ENCODE measurements around the gene SLC39A8. TPM values are rescaled to one million over a fixed set of nuclear protein-coding genes. Genes with fewer than 3 reads are reported as not detected.

The SLC39A8 gene
- polyA plus RNA-seq, 1 of the 3 experiments (the other 2 are of a cell fraction) = 1.5 TPM

DNA sequence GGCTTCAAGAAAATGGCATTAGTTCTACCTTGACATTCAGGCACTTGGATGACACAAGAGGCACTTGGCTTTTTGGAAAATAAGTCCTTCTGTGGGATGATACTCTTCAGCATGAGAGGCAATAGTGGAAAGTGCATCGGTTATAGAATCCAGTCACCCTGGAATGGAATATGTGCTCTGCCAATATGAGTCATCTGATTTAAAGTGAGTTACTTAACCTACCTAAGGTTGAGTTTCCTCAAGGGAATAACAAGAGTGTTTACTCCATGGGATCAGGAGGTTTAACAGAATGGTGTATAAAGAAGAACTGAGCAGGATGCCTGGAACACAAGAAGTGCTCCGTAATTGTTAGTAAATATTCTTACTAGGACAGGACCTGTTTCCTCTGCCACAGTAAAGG, 10.7 kb downstream of the SLC39A8 start:
- no peak overlapping the region for H3K4me3 ChIP-seq (ENCODE audit: low read depth in 2 of 2, low read length in 1 of 2)
- no peak for DNase-seq
- CTCF ChIA-PET = no interaction called here

DNA sequence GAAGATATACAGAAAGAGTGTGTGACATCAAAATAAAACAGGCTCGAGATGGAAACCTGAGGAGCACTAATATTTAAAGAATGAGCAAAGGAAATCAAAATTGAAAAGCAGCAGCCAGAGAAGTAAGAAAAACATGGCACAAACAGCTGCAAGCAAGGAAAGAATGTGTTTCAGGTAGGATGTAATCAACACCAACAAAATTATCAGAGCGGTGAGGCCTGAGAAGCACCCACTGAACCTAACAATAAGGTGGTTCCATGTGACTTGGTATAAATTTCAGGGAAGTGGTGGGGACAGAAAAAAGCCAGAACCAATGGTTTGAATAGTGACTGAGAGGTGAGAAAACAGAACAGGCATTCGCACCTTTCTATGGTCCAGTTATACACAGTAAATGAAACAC, 11.5 kb downstream of the SLC39A8 start:
- H3K9me2 ChIP-seq = no peaks in the 10 kb centered on the region
- no peak overlapping the region for H3K4me2 ChIP-seq
- H4K20me1 ChIP-seq (ENCODE audit: insufficient read depth) = no peaks in the 10 kb centered on the region
- no peak overlapping the region for H2AFZ ChIP-seq (ENCODE audit: low read depth)
- no peak overlapping the region for H3K4me3 ChIP-seq (ENCODE audit: low read depth in 2 of 2, low read length in 1 of 2)
- CTCF ChIA-PET = no interaction called here
- no peaks in the 10 kb centered on the region for H3F3A ChIP-seq (replicated peaks; ENCODE audit: insufficient read depth)
- H3K27me3 ChIP-seq (ENCODE audit: insufficient read depth) = no peaks in the 10 kb centered on the region
- no peak overlapping the region for H3K27ac ChIP-seq (ENCODE audit: low read depth in 2 of 2, low read length in 1 of 2)
- no peak overlapping the region for H3K9ac ChIP-seq
- no peaks in the 10 kb centered on the region for H3K9me3 ChIP-seq
- H3K79me2 ChIP-seq (ENCODE audit: insufficient read depth) = no peaks in the 10 kb centered on the region
- 66% methylated on average over 3 of the region's 3 CpGs for WGBS (ENCODE audit: low lambda C conversion rate)
- no peaks in the 10 kb centered on the region for H3K36me3 ChIP-seq (replicated peaks in 1 of 2; ENCODE audit: control insufficient read depth in 1 of 2, insufficient read depth in 2 of 2, low read length in 1 of 2)
- DNase-seq = no peak
- H3K4me1 ChIP-seq (ENCODE audit: control insufficient read depth in 1 of 2, insufficient read depth in 2 of 2, low read depth in 1 of 2, low read length in 1 of 2) = no peaks in the 10 kb centered on the region
- POLR2A ChIA-PET = no interaction called here
- TF ChIP-seq CHD2 (IDR thresholded peaks at IDR 0.05; ENCODE audit: low read length, partially characterized antibody) (no peak), RAD21 (IDR thresholded peaks at IDR 0.05; ENCODE audit: low read length) (no peak), NFIC (IDR thresholded peaks at IDR 0.05; ENCODE audit: borderline replicate concordance) (no peak), RXRA (IDR thresholded peaks at IDR 0.05; ENCODE audit: borderline replicate concordance, low read depth) (no peak)
- TF ChIP-seq, protein P1, sequence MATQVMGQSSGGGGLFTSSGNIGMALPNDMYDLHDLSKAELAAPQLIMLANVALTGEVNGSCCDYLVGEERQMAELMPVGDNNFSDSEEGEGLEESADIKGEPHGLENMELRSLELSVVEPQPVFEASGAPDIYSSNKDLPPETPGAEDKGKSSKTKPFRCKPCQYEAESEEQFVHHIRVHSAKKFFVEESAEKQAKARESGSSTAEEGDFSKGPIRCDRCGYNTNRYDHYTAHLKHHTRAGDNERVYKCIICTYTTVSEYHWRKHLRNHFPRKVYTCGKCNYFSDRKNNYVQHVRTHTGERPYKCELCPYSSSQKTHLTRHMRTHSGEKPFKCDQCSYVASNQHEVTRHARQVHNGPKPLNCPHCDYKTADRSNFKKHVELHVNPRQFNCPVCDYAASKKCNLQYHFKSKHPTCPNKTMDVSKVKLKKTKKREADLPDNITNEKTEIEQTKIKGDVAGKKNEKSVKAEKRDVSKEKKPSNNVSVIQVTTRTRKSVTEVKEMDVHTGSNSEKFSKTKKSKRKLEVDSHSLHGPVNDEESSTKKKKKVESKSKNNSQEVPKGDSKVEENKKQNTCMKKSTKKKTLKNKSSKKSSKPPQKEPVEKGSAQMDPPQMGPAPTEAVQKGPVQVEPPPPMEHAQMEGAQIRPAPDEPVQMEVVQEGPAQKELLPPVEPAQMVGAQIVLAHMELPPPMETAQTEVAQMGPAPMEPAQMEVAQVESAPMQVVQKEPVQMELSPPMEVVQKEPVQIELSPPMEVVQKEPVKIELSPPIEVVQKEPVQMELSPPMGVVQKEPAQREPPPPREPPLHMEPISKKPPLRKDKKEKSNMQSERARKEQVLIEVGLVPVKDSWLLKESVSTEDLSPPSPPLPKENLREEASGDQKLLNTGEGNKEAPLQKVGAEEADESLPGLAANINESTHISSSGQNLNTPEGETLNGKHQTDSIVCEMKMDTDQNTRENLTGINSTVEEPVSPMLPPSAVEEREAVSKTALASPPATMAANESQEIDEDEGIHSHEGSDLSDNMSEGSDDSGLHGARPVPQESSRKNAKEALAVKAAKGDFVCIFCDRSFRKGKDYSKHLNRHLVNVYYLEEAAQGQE (IDR thresholded peaks at IDR 0.05; ENCODE audit: low read depth, low read length) = no peak
- TF ChIP-seq, protein P2, sequence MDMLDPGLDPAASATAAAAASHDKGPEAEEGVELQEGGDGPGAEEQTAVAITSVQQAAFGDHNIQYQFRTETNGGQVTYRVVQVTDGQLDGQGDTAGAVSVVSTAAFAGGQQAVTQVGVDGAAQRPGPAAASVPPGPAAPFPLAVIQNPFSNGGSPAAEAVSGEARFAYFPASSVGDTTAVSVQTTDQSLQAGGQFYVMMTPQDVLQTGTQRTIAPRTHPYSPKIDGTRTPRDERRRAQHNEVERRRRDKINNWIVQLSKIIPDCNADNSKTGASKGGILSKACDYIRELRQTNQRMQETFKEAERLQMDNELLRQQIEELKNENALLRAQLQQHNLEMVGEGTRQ (IDR thresholded peaks at IDR 0.05; ENCODE audit: borderline replicate concordance, low read depth, low read length) = no peak
- TF ChIP-seq, protein P3, sequence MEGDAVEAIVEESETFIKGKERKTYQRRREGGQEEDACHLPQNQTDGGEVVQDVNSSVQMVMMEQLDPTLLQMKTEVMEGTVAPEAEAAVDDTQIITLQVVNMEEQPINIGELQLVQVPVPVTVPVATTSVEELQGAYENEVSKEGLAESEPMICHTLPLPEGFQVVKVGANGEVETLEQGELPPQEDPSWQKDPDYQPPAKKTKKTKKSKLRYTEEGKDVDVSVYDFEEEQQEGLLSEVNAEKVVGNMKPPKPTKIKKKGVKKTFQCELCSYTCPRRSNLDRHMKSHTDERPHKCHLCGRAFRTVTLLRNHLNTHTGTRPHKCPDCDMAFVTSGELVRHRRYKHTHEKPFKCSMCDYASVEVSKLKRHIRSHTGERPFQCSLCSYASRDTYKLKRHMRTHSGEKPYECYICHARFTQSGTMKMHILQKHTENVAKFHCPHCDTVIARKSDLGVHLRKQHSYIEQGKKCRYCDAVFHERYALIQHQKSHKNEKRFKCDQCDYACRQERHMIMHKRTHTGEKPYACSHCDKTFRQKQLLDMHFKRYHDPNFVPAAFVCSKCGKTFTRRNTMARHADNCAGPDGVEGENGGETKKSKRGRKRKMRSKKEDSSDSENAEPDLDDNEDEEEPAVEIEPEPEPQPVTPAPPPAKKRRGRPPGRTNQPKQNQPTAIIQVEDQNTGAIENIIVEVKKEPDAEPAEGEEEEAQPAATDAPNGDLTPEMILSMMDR (IDR thresholded peaks at IDR 0.05) = no peak
- TF ChIP-seq, protein P4, sequence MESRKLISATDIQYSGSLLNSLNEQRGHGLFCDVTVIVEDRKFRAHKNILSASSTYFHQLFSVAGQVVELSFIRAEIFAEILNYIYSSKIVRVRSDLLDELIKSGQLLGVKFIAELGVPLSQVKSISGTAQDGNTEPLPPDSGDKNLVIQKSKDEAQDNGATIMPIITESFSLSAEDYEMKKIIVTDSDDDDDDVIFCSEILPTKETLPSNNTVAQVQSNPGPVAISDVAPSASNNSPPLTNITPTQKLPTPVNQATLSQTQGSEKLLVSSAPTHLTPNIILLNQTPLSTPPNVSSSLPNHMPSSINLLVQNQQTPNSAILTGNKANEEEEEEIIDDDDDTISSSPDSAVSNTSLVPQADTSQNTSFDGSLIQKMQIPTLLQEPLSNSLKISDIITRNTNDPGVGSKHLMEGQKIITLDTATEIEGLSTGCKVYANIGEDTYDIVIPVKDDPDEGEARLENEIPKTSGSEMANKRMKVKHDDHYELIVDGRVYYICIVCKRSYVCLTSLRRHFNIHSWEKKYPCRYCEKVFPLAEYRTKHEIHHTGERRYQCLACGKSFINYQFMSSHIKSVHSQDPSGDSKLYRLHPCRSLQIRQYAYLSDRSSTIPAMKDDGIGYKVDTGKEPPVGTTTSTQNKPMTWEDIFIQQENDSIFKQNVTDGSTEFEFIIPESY (IDR thresholded peaks at IDR 0.05; ENCODE audit: borderline replicate concordance, low read depth) = no peak

More for the DNA sequence above, 10.7 kb downstream of the SLC39A8 start:
- TF ChIP-seq TCF12 (IDR thresholded peaks at IDR 0.05) (no peak), FOXM1 (IDR thresholded peaks at IDR 0.05; ENCODE audit: low read depth) (no peak), EZH2phosphoT487 (IDR thresholded peaks at IDR 0.05; ENCODE audit: borderline replicate concordance, low read depth) (no peak), TAF1 (IDR thresholded peaks at IDR 0.05; ENCODE audit: borderline replicate concordance, low read depth, low read length) (no peak), SMC3 (IDR thresholded peaks at IDR 0.05; ENCODE audit: low read depth, low read length) (no peak), RAD21 (IDR thresholded peaks at IDR 0.05; ENCODE audit: low read length) (no peak), ELF1 (IDR thresholded peaks at IDR 0.05) (no peak), POLR2AphosphoS5 (IDR thresholded peaks at IDR 0.05; ENCODE audit: low read depth, low read length) (no peak), YY1 (IDR thresholded peaks at IDR 0.05; ENCODE audit: low read depth) (no peak), TEAD4 (IDR thresholded peaks at IDR 0.05; ENCODE audit: borderline replicate concordance, insufficient read depth) (no peak), JUND (IDR thresholded peaks at IDR 0.05) (no peak), EP300 (IDR thresholded peaks at IDR 0.05; ENCODE audit: borderline replicate concordance in 1 of 2, low read depth in 1 of 2, low read length in 1 of 2) (no peak), FOSL2 (IDR thresholded peaks at IDR 0.05; ENCODE audit: borderline replicate concordance, low read depth) (no peak; the same call in 1 of the 2 replicates), CHD2 (IDR thresholded peaks at IDR 0.05; ENCODE audit: low read length, partially characterized antibody) (no peak), MXI1 (IDR thresholded peaks at IDR 0.05; ENCODE audit: low read depth, low read length) (no peak)
- TF ChIP-seq, protein P2 (IDR thresholded peaks at IDR 0.05; ENCODE audit: borderline replicate concordance, low read depth, low read length) = no peak
- TF ChIP-seq, protein P5, sequence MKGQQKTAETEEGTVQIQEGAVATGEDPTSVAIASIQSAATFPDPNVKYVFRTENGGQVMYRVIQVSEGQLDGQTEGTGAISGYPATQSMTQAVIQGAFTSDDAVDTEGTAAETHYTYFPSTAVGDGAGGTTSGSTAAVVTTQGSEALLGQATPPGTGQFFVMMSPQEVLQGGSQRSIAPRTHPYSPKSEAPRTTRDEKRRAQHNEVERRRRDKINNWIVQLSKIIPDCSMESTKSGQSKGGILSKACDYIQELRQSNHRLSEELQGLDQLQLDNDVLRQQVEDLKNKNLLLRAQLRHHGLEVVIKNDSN (IDR thresholded peaks at IDR 0.05; ENCODE audit: borderline replicate concordance, low read depth) = no peak
- H3K4me1 ChIP-seq (ENCODE audit: control insufficient read depth in 1 of 2, insufficient read depth in 2 of 2, low read depth in 1 of 2, low read length in 1 of 2) = no peaks in the 10 kb centered on the region
- no peaks in the 10 kb centered on the region for H3K9me2 ChIP-seq
- 75% methylated on average over 2 of the region's 2 CpGs for WGBS (ENCODE audit: low lambda C conversion rate)
- H3K27ac ChIP-seq (ENCODE audit: low read depth in 2 of 2, low read length in 1 of 2) = no peak overlapping the region
- POLR2A ChIA-PET = no interaction called here
- no peaks in the 10 kb centered on the region for H3K27me3 ChIP-seq (ENCODE audit: insufficient read depth)
- no peaks in the 10 kb centered on the region for H3F3A ChIP-seq (replicated peaks; ENCODE audit: insufficient read depth)
- H3K4me2 ChIP-seq = no peak overlapping the region
- H3K9ac ChIP-seq = no peak overlapping the region
- H3K9me3 ChIP-seq = no peaks in the 10 kb centered on the region
- no peaks in the 10 kb centered on the region for H4K20me1 ChIP-seq (ENCODE audit: insufficient read depth)
- no peaks in the 10 kb centered on the region for H3K79me2 ChIP-seq (ENCODE audit: insufficient read depth)
- H3K36me3 ChIP-seq (replicated peaks in 1 of 2; ENCODE audit: control insufficient read depth in 1 of 2, insufficient read depth in 2 of 2, low read length in 1 of 2) = no peaks in the 10 kb centered on the region
- no peak overlapping the region for H2AFZ ChIP-seq (ENCODE audit: low read depth)
